HK-2 (cell line): Measurements from ENCODE around the gene PDE12.
A peak's percentile ranks its signal among the peaks of the same experiment; 100 is the strongest.

Experiments used
- DNase-seq: peaks from one replicate; pipeline ENCODE4 v3.0.0-alpha.2; 2018; ENCODE audit not compliant: unreplicated experiment

Gene PDE12

GRCh38 chr3:57555738-57556458 is at the start of gene PDE12:
PDE12 (plus strand) TSS chr3:57556274; CDS start chr3:57556380, 106 bp downstream.
- DNase-seq = peak; percentile 85

DNA sequence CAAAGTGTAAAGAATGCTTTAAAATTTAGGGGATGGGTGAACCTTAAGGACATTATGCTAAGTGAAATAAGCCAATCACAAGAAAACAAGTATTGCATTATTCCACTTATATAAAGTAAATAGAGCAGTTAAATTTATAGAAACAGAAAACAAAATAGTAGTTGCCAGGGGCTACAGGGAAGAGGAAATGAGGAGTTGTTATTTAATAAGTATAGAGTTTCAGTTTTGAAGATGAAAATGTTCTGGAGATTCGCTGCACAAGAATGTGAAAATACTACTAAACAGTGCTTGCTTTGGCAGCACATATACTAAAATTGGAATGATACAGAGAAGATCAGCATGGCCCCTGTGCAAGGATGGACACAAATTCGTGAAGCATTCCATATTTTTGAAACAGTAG is 43.9 kb upstream of the PDE12 start:
- no peak for DNase-seq

GRCh38 chr3:57518276-57518915 is 37.7 kb upstream of the PDE12 start:
- DNase-seq = no peak

GRCh38 chr3:57530071-57530608 is 25.9 kb upstream of the PDE12 start:
- DNase-seq = no peak

DNA sequence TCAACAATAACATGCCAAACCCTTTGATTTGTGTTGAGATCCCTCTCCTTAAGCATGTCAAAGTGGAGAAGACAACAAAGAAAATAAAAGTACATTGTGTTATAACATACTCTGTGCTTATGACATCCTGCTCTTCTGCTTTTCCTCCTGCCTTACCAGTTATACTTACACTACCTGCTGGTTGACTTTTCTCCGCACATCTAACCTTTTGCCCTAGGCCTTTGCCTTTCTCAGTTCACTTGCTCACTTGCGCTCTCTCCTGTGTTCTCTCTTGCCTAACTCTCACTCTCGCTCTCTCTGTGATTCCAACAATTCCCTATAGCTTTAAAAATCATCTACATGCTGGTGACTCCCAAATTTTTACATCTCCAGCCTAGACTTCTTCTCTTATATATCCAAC is 17.6 kb upstream of the PDE12 start:
- DNase-seq = no peak

GRCh38 chr3:57544181-57545125 is 11.6 kb upstream of the PDE12 start, which contains the start of gene DNAH12:
DNAH12 (minus strand) TSS chr3:57544344; CDS start chr3:57542870, 1,474 bp downstream.
- DNase-seq = no peak

- DNase-seq = no peak
These were observed 10.3 kb upstream of the PDE12 start for GRCh38 chr3:57545636-57546268.

GRCh38 chr3:57546616-57547015 is 9.5 kb upstream of the PDE12 start:
- DNase-seq = no peak

DNA sequence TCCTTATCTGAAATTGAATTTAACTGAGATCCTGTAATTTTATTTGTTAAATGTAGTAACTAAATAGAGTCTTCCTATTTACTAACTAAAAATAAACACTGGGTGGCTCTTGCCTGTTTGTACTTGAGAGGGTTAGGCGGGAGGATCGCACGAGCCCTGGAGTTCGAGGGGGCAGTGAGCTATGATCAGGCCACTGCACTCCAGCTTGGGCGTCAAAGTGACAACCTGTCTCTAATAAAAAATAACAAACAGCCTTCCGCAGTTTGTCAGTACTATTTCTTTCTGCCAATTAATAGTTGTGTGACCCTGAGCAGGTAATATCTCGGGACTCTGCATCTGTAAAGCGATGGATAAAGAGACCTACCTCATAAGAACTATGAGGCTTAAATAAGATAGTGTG is 768 bp upstream of the PDE12 start:
- DNase-seq = peak; percentile 2

GRCh38 chr3:57556459-57557084 is 498 bp downstream of the PDE12 start:
- no peak for DNase-seq

- peak; percentile 43 for DNase-seq
These were observed 1.0 kb downstream of the PDE12 start for GRCh38 chr3:57557085-57557537.

DNA sequence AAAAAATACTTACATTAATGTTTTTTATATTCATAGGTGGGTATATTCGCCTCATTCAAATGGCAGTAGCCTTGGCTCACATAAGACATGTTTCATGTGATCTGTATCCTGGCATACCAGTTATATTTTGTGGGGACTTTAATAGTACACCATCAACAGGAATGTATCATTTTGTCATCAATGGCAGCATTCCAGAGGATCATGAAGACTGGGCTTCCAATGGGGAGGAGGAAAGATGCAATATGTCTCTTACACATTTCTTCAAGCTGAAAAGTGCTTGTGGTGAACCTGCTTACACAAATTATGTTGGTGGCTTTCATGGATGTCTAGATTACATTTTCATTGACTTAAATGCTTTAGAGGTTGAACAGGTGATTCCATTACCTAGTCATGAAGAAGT is 3.5 kb downstream of the PDE12 start:
- no peak for DNase-seq

GRCh38 chr3:57569859-57570450 is 13.9 kb downstream of the PDE12 start:
- no peak for DNase-seq

GRCh38 chr3:57570878-57571277 is 14.8 kb downstream of the PDE12 start:
- no peak for DNase-seq

- DNase-seq = no peak
These were observed 16.0 kb downstream of the PDE12 start for GRCh38 chr3:57572096-57572495.

GRCh38 chr3:57575966-57576626 is 20.0 kb downstream of the PDE12 start:
- DNase-seq = no peak

GRCh38 chr3:57577801-57578200 is 21.7 kb downstream of the PDE12 start:
- DNase-seq = no peak

GRCh38 chr3:57582474-57583168 is 26.5 kb downstream of the PDE12 start:
- DNase-seq = no peak

DNA sequence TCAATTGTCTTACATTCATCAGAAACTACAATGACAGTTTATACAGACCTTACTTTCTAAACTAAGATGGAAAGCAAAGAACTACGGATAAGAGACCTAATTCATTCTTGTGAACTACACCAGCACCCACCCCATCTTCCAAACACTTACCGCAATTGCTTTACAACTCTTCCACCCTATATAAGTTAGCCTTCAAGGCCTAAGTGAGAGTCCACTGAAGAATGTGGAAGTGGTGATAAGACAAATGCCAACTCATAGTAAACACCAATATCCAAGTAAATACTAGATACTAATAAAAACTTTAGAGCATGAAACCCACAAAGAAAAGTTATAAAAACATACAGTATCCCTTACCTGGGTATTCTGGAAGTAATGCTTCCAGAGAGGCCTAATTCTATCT is 27.5 kb downstream of the PDE12 start:
- no peak for DNase-seq
